ENCODE results near the gene WIPF3. TPM values are rescaled to one million over a fixed set of nuclear protein-coding genes. Genes with fewer than 3 reads are reported as not detected.
A peak's percentile ranks its signal among the peaks of the same experiment; 100 is the strongest.

The WIPF3 gene
- total RNA-seq, 1 experiment from 2014 or later, result 11.6 TPM

DNA sequence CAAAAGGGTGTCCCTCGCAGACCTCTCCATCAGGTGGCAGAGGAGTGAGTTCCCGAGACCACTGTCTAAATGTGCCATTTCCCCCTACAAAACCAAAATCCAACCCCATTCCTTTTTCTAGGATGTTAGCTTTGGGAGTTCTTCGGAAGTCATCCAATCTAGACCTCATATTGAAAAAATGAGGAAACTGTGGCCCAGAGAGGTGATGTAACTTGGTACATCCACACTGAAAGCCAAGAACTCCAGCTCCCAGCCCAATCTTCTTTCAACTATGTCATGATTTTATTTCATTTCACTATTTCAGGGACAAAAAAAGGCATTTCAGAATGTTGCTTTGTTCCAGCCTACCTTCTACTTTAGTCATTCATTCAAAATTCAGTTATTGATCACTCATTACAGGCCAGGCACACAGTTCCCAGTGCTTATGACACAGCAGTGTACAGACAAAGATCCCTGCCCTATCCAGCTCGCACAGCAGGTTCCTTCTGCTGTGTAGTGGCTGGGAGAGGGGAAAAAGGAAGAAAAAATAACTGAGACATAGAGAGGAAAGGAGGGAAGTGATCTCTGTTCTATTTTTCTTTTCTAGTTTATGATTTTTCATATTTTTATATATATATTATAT is 147.5 kb downstream of the WIPF3 start:
- no CpG with 5 or more reads among the region's 4 CpGs for WGBS (ENCODE audit: extremely low coverage, insufficient read length, low lambda C conversion rate)
- no peaks in the 10 kb centered on the region for H3K23me2 ChIP-seq (ENCODE audit: insufficient read length, low read depth, low read length, poor library complexity, severe bottlenecking)
- H3K4me1 ChIP-seq (ENCODE audit: insufficient read depth, low read length), result no peaks in the 10 kb centered on the region
- H3T11ph ChIP-seq (ENCODE audit: low read length), result no peak overlapping the region
- TF ChIP-seq, protein P1, sequence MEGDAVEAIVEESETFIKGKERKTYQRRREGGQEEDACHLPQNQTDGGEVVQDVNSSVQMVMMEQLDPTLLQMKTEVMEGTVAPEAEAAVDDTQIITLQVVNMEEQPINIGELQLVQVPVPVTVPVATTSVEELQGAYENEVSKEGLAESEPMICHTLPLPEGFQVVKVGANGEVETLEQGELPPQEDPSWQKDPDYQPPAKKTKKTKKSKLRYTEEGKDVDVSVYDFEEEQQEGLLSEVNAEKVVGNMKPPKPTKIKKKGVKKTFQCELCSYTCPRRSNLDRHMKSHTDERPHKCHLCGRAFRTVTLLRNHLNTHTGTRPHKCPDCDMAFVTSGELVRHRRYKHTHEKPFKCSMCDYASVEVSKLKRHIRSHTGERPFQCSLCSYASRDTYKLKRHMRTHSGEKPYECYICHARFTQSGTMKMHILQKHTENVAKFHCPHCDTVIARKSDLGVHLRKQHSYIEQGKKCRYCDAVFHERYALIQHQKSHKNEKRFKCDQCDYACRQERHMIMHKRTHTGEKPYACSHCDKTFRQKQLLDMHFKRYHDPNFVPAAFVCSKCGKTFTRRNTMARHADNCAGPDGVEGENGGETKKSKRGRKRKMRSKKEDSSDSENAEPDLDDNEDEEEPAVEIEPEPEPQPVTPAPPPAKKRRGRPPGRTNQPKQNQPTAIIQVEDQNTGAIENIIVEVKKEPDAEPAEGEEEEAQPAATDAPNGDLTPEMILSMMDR (conservative IDR thresholded peaks at IDR 0.05), result 0 out of 3 replicates have a peak, but pooled peaks have one; percentile 12
- no peak overlapping the region for H2AFZ ChIP-seq (ENCODE audit: low read length)
- no peaks in the 10 kb centered on the region for H3K79me2 ChIP-seq (ENCODE audit: insufficient read depth, low read length)
- no peak overlapping the region for H4K5ac ChIP-seq (ENCODE audit: insufficient read length, low read depth, low read length)
- no peak overlapping the region for H3K14ac ChIP-seq (ENCODE audit: insufficient read depth, low read length)
- no peak overlapping the region for H2BK12ac ChIP-seq (ENCODE audit: insufficient read length, low read depth, low read length)
- H3K18ac ChIP-seq (ENCODE audit: insufficient read length, low read depth, low read length), result no peak overlapping the region
- H3K27ac ChIP-seq (ENCODE audit: insufficient read length, low read depth, low read length), result no peak overlapping the region
- Mint-ChIP-seq H3K27me3 (ENCODE audit: low read depth) (no peaks in the 10 kb centered on the region), H3K4me1 (peaks cover 30% of the 10 kb centered on the region in 2 experiments), H3K9me3 (no peaks in the 10 kb centered on the region; a peak in 2 of 5 replicates), H3K27ac (peak overlapping the region in 2 of 3 experiments; percentile 23 to 38; a peak in 2 of 7 replicates), H3K36me3 (ENCODE audit: insufficient read depth in 1 of 3, low read depth in 3 of 3) (peaks cover 11 to 66% (median 50%) of the 10 kb centered on the region in 3 experiments; a peak in 6 of 7 replicates), H3K4me3 (no peak overlapping the region)
- no peak overlapping the region for H4K8ac ChIP-seq (replicated peaks; ENCODE audit: insufficient read length, low read depth, low read length)
- no peak overlapping the region for H3K23ac ChIP-seq (ENCODE audit: insufficient read length, low read depth, low read length)
- no peaks in the 10 kb centered on the region for H3K27me3 ChIP-seq (ENCODE audit: insufficient read depth, low read length)
- H2BK15ac ChIP-seq (ENCODE audit: low read depth, low read length), result no peak overlapping the region
- no peak overlapping the region for H2BK5ac ChIP-seq (ENCODE audit: insufficient read length, low read length)
- H3K9me3 ChIP-seq (ENCODE audit: control insufficient read depth, low read depth, low read length), result no peaks in the 10 kb centered on the region
- no peak overlapping the region for H3K56ac ChIP-seq (ENCODE audit: insufficient read length, low read depth, low read length)
- no peaks in the 10 kb centered on the region for H4K20me1 ChIP-seq (ENCODE audit: control insufficient read depth, insufficient read depth, insufficient read length)
- H3K9ac ChIP-seq (ENCODE audit: extremely low read depth, insufficient read length, low read length), result no peak overlapping the region
- H2AK5ac ChIP-seq (ENCODE audit: insufficient read length, low read length), result no peak overlapping the region
- H3K4ac ChIP-seq (ENCODE audit: low read depth, low read length), result no peak overlapping the region
- no peak overlapping the region for H3K4me2 ChIP-seq (ENCODE audit: insufficient read depth, insufficient read length, low read length)
- H2BK20ac ChIP-seq (ENCODE audit: low read depth, low read length, poor library complexity, severe bottlenecking), result no peak overlapping the region
- no peak overlapping the region for H4K91ac ChIP-seq (ENCODE audit: insufficient read length, low read depth, low read length)
- no peaks in the 10 kb centered on the region for H3K79me1 ChIP-seq (ENCODE audit: insufficient read depth, low read depth, low read length, poor library complexity, severe bottlenecking)
- DNase-seq, result no peak
- no peak overlapping the region for H2BK120ac ChIP-seq (ENCODE audit: low read depth, low read length, poor library complexity, severe bottlenecking)

Measured in H9 (cell line).